NCI-H446 treated with DMSO at 0.1 percent for 48 hours (cell line): ENCODE data around the gene TDRD10.

Experiments
- DNase-seq: peaks from one replicate; lab custom pipeline; 2025; lab: John Stamatoyannopoulos, UW

Gene TDRD10, protein sequence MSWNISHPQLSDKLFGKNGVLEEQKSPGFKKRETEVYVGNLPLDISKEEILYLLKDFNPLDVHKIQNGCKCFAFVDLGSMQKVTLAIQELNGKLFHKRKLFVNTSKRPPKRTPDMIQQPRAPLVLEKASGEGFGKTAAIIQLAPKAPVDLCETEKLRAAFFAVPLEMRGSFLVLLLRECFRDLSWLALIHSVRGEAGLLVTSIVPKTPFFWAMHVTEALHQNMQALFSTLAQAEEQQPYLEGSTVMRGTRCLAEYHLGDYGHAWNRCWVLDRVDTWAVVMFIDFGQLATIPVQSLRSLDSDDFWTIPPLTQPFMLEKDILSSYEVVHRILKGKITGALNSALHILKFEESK

DNA sequence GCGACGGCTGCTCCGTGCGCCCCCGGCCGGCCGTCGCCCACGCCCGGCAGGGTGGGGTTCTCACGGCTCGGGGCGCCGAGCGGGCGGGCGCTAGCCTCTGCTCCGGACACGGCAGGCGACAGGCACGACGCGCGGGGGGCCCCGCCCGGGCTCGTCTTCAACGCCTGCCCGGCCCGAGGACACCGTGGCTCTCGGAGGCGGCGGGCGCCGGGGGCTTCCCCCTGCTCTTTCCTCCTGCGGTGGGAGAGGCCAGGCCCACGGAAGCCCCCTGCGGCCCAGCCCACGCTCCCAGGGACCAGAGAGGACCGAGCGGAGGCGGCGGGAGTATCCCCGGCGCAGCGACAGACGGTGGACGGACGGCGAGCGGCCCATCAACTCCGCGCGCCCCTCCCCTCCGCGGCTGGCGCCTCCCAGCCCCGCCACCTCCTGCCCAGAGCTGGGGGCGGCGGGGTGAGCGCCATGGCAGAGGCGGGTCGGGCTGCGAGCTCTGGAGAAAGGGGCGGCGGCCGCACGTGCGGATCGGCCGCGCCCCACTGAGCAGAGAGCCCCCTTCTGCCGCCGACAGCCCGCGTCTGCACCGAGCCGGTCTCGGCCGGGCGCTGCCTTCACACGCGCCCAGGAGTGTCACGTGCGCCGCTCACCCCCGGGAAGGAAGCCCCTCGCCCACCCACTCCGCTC lies at the start of gene TDRD10, which contains the start of gene SHE:
Gene TDRD10 (plus strand): TSS at position 154 of the 678 bp plus-strand sequence. CDS start 4,685 bp downstream, outside the sequence.
Gene SHE (minus strand): TSS at position 347 of the 678 bp plus-strand sequence. CDS start 386 bp downstream, outside the sequence.
- no peak for DNase-seq

DNA sequence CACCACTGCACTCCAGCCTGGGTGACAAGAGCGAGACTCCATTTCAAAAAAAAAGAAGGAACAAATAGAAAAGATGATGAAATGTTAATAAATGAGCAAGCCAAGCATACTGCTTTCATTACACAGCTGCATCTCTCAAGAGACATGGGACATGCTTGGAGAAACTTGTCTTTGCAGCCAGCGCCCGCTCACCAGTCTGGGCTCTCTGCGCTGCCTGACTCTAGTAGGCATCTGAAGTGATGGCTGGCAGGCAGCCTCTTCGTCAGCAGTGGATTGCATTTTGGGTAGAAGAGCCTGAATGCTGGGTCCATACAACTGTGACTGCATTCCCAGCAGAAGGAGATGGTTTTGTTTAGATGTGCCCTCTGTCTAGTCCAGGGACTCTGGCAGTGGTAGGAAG lies 48.9 kb upstream of the TDRD10 start:
- DNase-seq = no peak

DNA sequence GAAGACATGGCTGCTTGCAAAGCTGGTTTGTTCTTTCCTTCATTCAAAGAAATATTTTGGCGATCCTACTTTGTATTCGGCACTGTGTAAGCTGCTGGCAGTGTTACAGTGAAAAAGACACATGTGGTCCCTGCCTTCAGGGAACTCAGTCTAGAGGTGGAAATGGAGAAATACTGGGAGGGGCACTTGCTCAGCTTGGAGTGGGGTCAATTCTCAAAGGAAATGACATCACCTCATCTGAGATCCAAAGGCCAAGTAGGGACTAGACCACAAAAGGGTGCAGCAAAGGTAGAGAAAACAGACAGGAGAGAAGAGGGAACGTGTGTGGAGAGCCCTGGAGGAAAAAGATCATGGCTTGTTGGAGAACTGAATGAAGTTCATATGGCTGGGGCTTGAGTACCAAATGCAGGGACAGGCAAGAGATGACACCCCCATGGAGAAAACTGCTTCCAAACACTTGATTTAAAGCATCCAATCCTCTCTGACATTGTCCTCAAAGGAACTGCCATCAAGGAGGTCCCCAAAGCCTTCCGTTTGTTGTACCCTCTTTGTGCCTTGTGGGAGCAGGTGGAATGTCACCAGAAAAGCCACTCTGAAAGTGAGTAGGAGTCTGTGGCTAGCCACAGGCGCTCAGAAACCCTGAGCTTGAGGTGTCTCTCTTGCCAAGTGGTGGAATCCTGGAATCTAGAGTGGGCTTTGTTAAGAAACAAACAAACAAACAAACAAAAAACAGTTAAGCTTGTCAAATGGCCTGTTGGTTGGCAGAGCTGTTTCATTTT lies 48.3 kb upstream of the TDRD10 start:
- DNase-seq = no peak

DNA sequence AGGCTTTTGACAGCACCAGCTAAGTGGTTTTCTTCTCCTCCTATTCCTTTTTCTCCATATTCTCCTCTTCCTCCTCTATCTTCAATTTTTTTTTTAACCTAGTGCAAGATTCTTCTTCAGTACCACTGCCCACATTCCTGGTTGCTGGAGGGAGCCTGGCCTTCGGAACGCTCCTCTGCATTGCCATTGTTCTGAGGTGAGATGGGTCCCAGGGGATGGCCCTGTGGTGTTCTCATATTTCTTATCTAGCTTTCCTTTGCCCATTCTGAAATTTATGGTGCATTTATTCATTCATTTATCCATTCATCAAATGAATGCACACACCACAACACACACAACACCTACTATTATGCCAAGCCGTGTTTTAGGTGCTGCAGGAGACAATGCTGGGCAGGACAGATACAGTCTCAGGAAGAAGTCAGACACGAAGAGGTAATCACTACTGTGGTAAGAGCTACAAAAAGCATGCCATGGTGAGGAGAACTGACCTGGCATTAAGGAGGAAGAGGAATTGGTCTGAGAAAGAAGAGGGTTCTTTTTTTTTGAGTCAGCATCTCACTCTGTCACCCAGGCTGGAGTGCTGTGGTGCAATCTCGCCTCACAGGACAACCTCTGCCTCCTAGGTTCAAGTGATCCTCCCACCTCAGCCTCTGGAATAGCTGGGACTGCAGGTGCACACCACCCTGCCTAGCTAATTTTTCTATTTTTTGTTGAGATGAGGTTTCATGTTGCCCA lies 47.5 kb upstream of the TDRD10 start:
- no peak for DNase-seq

DNA sequence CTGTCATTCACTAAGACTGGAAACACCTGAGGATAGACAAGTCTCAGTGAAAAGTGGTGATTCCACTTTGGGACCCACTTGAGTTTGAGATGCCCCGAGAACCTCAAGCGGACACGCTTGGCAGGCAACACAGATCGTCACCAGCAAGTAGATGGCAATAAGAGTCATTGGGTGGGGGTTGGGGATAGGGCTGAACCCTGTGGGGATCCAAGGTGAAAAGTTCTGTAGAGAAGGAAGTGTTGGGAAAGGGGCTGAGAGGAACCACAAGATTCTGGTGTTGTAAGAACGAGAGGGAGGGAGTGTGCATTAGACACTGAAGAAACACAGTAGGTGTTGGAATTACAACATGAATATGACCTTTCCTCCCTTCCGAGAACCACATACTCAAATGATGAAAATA lies 45.4 kb upstream of the TDRD10 start:
- no peak for DNase-seq

DNA sequence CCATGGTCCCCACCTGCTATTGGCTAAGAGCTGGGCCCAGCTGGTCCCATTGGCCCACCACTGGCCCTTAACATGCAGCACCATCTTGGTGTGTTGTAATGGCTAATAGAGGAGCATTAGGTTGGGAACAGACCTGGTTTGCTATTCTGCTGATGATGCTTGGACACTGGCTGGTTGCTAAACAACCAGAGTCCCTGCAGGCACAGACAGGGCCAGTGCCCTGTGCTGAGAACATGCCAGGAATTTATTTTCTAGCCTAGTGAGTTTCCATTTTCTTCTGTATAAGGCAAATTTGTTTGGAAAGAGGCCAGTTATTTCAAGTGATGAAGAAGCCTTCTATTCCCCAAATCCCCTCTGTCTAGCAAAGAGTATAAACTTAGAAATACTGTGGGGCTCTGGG lies 42.9 kb upstream of the TDRD10 start:
- no peak for DNase-seq

DNA sequence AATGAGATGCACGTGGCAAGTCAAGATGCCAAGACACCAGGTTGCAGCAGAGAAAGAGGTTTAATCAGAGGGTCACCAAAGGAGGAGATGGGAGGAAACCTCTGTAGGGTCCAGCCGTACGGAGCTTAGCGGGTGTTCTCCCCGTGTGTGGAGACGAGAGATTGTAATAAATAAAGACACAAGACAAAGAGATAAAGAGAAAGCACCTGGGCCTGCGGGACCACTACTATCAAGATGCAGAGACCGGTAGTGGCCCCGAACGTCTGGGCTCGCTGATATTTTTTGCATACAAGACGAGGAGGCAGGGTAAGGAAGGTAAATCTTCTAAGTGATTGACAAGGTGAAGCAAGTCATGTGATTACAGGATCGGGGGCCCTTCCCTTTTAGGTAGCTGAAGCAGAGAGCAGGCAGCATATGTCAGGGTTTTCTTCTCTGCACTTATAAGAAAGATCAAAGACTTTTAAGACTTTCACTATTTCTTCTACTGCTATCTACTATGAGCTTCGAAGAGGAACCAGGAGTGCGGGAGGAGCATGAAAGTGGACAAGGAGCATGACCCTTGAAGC lies 41.2 kb upstream of the TDRD10 start:
- no peak for DNase-seq

DNA sequence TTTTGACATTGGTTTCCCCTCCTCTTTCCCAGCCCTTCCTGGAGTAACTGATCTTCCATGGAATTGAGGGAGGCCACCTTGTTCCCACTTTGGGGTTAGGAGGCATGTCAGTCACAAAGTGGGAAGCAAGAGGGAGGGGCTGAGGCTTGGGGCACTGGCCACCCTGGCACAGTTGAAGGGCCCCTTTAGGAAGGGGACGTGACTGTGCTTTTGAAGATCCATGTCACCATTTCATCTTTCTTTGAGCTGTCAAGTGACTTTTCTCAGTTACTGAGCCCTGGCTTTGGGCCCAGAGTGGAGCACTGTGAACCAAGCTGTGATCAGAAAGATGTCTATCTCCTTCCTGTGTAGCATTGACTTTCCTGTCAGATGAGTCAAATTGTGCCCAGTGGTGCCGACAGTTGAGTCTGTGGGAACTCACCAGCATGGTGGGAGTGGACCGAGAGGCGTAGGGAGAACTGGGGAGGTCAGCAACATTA lies 38.5 kb upstream of the TDRD10 start:
- no peak for DNase-seq

DNA sequence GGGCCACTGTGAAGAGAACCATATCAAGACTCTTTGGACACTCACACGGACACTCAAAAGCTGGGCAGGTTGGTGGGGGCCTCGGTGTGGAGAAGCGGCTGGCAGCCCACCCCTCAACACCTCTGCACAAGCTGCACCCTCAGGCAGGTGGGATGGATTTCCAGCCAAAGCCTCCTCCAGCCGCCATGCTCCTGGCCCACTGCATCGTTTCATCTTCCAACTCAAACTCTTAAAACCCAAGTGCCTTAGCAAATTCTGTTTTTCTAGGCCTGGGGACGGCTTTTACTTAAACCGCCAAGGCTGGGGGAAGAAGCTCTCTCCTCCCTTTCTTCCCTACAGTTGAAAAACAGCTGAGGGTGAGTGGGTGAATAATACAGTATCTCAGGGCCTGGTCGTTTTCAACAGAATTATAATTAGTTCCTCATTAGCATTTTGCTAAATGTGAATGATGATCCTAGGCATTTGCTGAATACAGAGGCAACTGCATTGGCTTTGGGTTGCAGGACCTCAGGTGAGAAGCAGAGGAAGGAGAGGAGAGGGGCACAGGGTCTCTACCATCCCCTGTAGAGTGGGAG lies 36.3 kb upstream of the TDRD10 start:
- DNase-seq = no peak

DNA sequence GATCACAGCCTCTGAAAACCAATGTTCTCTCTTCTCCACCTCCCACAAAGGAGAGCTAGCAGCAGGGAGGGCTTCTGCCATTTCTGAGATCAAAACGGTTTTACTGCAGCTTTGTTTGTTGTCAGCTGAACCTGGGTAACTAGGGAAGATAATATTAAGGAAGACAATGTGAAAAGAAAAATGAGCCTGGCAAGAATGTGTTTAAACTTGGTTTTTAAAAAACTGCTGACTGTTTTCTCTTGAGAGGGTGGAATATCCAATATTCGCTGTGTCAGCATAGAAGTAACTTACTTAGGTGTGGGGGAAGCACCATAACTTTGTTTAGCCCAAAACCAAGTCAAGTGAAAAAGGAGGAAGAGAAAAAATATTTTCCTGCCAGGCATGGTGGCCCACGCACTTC lies 35.8 kb upstream of the TDRD10 start:
- DNase-seq = no peak

DNA sequence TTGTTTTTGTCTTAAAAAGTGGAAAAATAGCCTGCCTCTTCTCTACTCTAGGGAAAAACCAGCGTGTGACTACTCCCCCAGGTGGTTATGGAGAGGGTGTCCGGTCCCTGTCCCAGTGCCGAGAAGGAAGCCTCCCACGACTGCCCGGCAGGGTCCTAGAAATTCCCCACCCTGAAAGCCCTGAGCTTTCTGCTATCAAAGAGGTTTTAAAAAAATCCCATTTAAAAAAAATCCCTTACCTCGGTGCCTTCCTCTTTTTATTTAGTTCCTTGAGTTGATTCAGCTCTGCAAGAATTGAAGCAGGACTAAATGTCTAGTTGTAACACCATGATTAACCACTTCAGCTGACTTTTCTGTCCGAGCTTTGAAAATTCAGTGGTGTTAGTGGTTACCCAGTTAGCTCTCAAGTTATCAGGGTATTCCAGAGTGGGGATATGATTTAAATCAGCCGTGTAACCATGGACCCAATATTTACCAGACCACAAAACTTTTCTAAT lies 35.0 kb upstream of the TDRD10 start:
- no peak for DNase-seq

DNA sequence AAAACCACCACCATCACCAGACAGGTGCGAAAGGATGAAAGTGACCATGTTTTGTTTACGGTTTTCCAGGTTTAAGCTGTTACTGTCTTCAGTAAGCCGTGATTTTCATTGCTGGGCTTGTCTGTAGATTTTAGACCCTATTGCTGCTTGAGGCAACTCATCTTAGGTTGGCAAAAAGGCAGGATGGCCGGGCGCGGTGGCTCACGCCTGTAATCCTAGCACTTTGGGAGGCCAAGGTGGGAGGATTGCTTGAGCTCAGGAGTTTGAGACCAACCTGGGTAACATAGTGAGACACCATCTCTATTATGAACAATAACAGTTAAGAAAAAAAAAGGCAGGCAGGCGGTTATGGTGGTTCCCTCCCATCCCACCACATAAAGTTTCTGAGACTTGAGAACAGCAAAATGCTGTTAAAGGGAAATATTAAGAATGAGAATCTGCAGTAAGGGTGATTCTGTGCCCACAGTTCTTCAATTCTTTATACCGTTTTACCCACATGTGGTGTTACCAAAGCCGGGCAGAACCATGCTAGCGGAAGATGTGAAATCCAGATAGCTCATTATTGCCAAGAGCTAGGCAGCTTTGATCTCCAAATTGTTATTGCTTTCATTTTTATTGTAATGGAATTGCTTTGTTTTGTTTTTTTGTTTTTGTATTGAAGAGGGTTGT lies 34.5 kb upstream of the TDRD10 start:
- no peak for DNase-seq

DNA sequence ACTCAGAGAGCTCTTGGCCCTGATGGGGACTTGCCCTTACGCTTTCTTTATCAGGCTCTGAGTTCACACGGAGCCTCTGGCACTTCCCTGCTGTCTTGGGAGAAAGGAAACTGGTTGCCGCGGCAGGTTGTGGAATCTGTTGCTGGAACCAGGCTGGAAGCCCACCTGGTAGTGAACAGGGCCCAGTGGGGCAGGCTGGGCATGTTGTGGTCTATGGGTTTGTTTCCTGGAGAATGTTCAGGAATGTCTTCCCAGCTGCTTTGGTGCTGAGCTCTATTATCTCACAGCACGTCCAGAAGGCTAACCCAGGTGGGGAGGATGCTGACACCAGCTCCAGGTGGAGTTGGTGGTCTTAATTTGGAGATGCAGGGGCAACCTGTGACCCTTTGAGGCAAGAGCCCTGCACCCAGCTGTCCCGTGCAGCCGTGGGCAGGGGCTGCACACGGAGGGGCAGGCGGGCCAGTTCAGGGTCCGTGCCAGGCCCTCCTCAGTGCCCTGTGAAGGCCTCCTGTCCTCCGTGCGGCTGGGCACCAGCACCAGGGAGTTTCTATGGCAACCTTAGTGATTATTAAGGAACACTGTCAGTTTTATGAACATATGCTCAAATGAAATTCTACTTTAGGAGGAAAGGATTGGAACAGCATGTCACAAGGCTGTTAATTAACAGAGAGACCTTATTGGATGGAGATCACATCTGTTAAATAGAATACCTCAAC lies 33.3 kb upstream of the TDRD10 start:
- DNase-seq = no peak

DNA sequence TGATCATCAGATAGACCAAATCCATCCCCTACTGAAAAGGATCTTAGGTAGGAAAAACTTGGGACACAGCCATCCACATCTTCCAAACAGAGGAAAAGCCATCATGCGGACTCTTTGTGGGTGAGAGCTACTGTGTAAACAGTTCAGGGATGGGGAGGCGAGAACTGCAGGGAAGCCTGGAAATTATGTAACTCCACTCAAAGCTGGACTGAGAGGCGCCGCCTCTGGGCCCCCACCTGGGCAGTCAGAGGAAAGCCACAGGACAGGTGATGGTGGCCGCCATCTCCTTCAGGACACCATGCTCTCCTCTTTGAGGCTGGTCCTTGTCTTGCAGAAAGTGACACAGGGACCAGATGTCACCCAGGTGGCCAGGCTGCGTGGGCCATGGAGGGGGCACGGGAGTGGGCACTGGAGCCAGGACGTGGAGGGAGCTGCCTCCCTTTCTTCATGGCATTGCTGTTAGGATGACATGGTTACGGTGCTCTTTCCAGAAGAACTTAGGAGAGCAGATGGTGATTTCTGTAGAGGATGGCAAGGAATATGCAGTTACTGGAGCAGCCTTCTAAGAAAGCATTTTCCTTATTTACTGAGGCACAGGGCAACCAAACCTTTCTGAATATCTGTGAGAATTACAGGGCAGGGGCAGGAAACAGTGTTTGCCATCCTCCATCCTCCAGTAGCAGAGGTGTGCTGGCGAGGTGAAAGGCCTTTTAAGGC lies 32.0 kb upstream of the TDRD10 start:
- no peak for DNase-seq

DNA sequence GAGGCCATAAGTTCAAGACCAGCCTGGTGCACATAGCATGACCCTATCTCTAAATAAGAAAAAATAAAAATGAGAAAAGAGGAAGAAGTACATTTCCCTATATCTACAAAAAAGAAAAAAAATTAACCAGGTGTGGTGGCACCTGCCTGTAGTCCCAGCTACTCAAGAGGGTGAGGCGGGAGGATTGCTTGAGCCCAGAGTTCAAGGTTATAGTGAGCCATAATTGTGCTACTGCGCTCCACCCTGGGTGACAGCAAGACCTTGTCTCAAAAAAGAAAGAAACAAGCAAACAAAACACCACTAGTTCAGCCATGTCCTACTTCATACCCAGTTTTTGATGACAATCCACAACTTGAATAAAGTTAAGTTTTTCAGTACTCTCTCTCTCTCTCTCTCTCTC lies 30.7 kb upstream of the TDRD10 start:
- no peak for DNase-seq

DNA sequence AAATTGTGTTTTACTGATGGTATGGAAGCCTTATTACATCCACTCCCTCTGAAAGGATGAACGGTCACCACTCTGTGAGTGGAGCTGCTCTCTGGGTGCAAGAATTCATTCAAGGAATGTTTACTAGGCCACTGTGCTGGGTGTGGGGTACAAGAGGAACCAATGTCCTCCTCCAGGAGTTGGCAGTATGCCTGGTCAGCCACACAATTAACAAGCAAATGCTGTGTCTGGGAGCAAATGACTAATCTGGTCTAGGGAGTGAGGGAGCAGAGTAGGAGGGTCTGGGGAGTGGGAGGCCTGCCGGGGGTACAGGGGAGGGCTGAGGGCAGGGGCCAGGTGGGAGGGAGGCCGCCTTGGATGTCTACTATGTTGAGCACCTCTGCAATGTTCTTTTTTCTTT lies 27.2 kb upstream of the TDRD10 start:
- DNase-seq = no peak

DNA sequence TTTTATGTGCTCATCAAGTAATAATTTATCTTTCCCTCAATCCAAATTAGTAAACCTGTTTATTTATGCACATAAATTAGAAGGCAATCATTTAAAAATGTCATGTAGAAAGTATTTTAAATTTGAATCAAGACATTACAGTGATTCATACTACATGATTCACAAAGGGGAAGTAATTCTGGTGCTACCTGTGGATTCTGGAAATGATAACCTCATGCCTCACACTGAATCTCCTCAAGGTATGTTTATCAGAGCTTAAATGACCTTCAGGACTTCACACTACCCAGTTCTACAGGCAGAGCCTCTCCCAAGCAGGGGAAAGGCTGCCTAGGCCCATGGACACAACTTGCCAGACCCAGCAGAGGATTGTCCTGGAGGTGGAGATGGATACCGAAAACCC lies 25.2 kb upstream of the TDRD10 start:
- DNase-seq = no peak

DNA sequence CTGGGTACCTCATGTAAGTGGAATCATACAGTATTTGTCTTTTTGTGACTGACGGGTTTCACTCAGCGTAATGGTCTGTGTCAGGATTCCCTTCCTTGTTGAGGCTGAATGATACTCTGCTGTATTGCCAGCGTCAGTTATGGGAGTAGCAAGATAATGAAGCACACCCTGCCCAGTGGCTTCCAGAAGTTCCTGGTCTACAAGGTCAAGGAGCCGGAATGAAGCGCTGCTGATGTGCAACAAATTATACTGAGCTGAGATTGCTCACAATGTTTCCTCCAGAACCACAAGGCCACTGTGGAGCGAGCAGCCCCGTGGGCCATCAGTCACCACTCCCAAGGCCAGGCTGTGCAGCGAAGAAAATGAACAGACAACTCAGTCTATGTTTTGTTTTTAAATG lies 24.0 kb upstream of the TDRD10 start:
- no peak for DNase-seq

DNA sequence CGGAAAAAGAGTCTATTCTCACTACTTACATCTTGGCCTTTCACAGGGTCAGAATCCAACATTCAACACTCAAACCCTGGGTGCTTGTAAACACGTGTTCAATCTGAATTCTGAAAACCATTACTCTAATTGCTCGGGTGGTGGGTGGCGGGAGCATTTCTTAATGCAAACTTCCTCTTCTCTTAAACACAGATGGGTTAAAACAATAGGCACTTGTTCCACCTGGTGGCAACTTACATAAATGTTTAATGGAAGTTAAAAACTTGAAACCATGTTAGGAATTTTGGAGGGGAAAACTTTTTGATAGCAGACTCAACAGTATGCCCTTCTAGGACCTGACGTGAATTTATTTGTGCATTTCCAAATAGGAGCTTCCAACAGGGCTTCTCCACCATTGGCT lies 23.4 kb upstream of the TDRD10 start:
- no peak for DNase-seq
